HG03095 (cell line): ENCODE data around the gene VEZT.
"Not testable (repeated sequence)": the region's sequence is repeated elsewhere in the genome, so short reads cannot be mapped to it uniquely, and the experiment has no call there.

Experiments used
- ATAC-seq: cut with Tn5 transposase; IDR thresholded peaks from one replicate; pipeline ENCODE4 v1.9.1; 2021; ENCODE audit warnings: moderate library complexity; ENCODE audit not compliant: unreplicated experiment

VEZT gene

DNA sequence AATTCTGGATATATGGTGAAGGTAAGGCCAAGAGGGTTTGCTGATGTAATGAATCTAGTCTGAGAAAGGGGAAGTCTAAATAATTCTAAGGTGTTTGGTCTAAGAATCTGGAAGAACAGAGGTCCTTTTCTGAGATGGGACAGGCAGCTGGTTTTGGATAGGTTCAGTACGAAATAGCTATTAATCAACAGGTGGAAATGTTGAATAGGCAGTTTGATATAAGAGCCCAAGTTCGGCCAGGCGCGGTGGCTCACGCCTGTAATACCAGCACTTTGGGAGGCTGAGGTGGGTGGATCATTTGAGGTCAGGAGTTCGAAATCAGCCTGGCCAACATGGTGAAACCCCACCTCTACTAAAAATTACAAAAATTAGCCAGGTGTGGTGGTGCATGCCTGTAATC is 97.1 kb downstream of the VEZT start:
- not testable (repeated sequence) for ATAC-seq

DNA sequence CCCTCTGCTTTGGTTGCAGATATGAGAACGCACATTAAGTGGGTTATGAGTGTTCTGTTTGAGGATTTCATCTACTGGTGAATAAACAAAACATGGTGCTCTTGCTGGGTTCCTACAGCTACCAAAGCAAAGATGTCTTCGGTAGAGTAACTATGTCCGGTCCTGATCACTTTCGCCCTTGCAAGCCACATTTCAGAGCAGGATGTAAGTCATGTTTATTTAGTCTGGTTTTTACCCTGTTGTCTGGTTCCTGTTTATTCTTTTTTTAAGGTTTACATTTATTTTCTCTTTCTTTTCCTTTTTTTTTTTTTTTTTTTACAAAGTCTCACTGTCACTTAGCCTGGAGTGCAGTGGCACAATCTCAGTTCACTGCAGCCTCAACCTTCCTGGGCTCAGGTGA is 99.2 kb downstream of the VEZT start:
- ATAC-seq, result no peak

DNA sequence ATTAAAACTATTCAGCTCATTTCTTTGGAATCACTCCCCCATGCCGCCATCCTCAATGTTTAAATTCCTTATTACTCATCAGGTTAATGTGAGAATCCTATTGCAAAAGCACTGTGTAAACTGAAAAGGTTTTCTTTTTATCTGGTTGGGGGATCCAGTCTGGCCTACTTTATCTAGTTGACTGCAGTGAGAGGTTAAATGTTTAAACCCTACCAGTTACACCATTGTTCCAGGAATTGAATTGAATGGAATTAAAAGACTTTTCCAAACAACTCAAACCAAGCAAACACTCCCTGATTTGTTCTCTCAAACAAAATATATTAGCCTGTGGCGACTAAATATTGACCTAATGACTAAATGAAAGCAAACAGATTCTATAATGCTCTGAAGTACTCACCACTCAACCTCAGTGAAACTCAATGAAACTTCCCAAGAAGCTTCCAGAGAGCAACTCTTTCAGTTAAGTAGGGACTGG is 100.5 kb downstream of the VEZT start:
- ATAC-seq, result no peak

- ATAC-seq, result no peak
Measured at GRCh38 chr12:95319694-95320331, 102.2 kb downstream of the VEZT start.

DNA sequence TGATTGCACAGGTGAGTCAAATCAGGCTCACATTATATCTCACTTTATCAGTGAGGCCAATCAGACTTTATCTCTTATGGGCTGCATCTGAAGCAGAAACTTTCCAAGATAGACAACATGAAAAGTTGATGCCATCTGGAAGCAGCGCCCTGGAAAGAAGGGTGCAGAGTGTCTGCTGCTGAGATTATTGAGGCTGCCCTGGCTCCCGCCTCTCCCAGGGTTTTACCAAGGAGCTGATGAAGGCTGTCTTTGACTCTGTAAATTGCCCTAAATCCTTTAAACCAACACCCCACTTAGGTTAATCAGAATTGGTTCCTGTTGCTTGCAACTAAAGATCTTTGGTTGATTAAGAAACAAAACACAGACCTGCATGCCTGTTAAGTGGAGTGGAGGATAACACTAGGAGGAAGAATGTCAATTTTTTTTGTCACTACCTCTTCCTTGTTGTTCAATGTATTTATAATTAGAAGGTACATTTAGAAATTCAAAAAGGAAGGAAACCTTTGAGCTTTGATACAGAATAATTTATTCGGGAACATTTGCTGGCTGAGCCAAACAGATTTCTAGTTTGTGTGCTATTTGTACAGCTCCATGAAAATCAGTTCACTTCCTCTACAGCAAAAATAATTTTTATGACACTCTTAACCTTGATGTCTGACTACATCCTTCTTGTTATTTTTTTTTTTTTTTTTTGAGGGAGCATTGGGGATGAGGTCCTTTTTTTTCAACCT is 104.1 kb downstream of the VEZT start:
- ATAC-seq, result no peak

DNA sequence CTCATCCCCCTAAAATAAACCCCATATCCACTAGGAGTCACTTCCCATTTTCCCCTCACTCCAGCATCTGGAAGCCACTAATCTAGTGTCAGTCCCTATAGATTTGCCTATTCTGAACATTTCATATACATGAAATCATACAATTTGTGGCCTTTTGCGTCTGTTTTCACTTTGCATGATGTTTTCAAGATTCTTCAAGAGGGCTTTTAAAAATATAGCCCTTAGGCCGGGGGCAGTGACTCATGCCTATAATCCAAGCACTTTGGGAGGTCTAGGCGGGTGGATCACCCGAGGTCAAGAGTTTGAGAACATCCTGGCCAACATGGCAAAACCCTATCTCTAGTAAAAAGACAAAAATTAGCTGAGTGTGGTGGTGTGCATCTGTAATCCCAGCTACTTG is 104.7 kb downstream of the VEZT start:
- no peak for ATAC-seq

GRCh38 chr12:95323212-95323611 is 105.6 kb downstream of the VEZT start:
- ATAC-seq, result no peak

DNA sequence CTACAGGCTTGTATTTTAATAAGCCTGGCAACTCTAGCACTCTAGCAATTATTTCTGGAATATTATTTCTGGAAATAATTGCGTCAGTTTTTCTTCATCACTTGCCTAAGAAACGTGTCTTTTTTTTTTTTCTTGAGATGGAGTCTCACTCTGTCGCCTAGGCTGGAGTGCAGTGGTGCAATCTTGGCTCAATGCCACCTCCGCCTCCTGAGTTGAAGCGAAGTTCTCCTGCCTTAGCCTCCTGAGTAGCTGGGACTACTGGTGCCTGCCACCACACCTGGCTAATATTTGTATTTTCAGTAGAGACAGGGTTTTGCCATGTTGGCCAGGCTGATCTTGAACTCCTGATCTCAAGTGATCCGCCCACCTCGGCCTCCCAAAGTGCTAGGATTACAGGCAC is 106.6 kb downstream of the VEZT start:
- not testable (repeated sequence) for ATAC-seq

- no peak for ATAC-seq
Measured at GRCh38 chr12:95325501-95325900, 107.9 kb downstream of the VEZT start.

- no peak for ATAC-seq
Measured at GRCh38 chr12:95326445-95326844, 108.8 kb downstream of the VEZT start.

DNA sequence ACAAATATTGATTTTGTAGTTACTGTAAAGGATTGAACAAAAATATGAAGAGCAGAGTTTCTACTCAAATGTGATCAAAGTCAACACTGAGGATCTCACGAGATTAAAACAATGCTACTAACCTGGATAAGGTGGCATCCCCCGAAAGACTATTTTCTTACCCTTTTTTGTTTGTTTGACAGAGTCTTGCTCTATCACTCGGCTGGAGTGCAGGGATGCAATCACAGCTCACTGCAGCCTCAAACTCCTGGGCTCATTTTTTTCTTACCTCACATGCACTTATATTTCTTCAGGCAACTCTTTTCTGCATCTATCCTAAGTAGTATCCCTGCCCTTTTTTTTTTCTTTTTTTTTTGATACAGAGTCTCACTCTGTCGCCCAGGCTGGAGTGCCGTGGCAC is 109.2 kb downstream of the VEZT start:
- no peak for ATAC-seq

DNA sequence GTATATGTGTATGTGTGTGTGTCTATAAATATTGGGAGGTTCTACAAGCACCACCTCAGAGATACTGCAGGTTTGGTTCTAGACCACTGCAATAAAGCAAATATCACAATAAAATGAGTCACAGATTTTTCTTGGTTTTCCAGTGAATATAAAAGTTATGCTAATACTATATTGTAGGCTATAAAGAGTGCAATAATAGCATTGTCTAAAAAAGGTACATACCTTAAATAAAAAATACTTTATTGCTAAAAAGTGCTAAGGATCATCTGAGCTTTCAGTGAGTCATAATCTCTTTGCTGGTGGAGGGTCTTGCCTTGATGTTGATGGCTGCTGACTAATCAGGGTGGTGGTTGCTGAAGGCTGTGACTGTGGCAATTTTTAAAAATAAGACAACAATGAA is 111.1 kb downstream of the VEZT start:
- ATAC-seq, result no peak

DNA sequence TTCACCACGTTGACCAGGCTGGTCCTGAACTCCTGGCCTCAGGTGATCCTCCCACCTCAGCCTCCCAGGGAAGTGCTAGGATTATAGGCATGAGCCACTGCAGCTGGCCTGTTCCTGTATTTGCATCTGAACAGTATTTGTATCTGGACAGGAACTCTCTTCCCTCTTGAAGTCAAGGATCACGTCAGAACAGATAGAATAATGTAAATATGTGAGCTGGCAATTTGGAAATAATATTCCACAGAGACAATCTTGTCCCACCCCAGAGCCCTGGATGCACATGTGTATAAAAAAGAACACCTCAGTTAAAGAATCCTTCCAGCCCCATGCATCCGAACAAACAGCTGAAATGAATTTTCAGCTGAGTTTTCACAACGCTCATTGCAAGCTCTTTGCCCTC is 118.3 kb downstream of the VEZT start:
- no peak for ATAC-seq

- ATAC-seq, result no peak
Measured at GRCh38 chr12:95336387-95337067, 118.9 kb downstream of the VEZT start.

GRCh38 chr12:95337146-95337545 is 119.5 kb downstream of the VEZT start:
- no peak for ATAC-seq

GRCh38 chr12:95339086-95339788 is 121.6 kb downstream of the VEZT start:
- no peak for ATAC-seq

GRCh38 chr12:95342008-95342407 is 124.4 kb downstream of the VEZT start:
- ATAC-seq, result no peak

- ATAC-seq, result no peak
Measured at GRCh38 chr12:95343461-95344230, 126.0 kb downstream of the VEZT start.

GRCh38 chr12:95349291-95349690 is 131.7 kb downstream of the VEZT start:
- no peak for ATAC-seq

DNA sequence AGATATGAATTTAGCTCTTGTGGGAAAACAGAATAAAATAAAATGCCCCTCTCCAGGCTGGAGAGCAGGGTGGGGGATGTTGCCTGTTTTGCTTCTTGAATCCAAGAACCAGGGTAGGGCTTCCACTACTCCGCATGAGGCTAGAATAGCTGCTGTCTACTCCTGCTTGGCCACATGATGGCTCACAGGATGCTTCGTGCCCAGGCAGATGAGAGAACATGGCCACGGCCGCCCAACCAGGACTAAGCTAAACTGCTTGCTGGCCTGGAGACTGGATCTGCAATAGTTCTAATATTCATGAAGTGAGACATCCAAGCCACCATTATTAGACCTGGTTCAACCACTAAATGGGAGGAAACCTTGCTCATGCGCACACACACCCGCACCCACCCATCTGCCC is 134.1 kb downstream of the VEZT start:
- ATAC-seq, result no peak
